GM21528 (cell line): ENCODE results near the gene GPRC5A.

Experiments
- ATAC-seq: cut with Tn5 transposase; IDR thresholded peaks from one replicate; pipeline ENCODE4 v1.9.1; 2021; ENCODE audit warnings: mild to moderate bottlenecking, moderate library complexity; ENCODE audit not compliant: unreplicated experiment, low FRiP score

Gene GPRC5A

GRCh38 chr12:12883369-12884001 is 7.9 kb upstream of the GPRC5A start:
- ATAC-seq: no peak

GRCh38 chr12:12885096-12885792 is 6.1 kb upstream of the GPRC5A start:
- ATAC-seq: no peak

GRCh38 chr12:12887471-12887870 is 3.9 kb upstream of the GPRC5A start:
- no peak for ATAC-seq

- ATAC-seq: no peak
These were observed 1.7 kb upstream of the GPRC5A start for GRCh38 chr12:12889701-12890100.

GRCh38 chr12:12890543-12891079 is 751 bp upstream of the GPRC5A start:
- ATAC-seq: no peak

GRCh38 chr12:12891881-12892355 is 556 bp downstream of the GPRC5A start:
- no peak for ATAC-seq

GRCh38 chr12:12892681-12893141 is 1.3 kb downstream of the GPRC5A start:
- no peak for ATAC-seq

GRCh38 chr12:12893438-12893837 is 2.1 kb downstream of the GPRC5A start:
- ATAC-seq: no peak

- ATAC-seq: no peak
These were observed 4.9 kb downstream of the GPRC5A start for GRCh38 chr12:12896260-12896659.

GRCh38 chr12:12897302-12897701 is 5.9 kb downstream of the GPRC5A start:
- ATAC-seq: no peak

GRCh38 chr12:12898136-12898717 is 6.9 kb downstream of the GPRC5A start:
- no peak for ATAC-seq

- no peak for ATAC-seq
These were observed 7.6 kb downstream of the GPRC5A start for GRCh38 chr12:12898911-12899511.

- ATAC-seq: no peak
These were observed 8.4 kb downstream of the GPRC5A start for GRCh38 chr12:12899530-12900380.

- no peak for ATAC-seq
These were observed 9.4 kb downstream of the GPRC5A start for GRCh38 chr12:12900786-12901157.

- ATAC-seq: no peak
These were observed 9.9 kb downstream of the GPRC5A start for GRCh38 chr12:12901158-12901791.

- no peak for ATAC-seq
These were observed 10.7 kb downstream of the GPRC5A start for GRCh38 chr12:12902036-12902435.

GRCh38 chr12:12903642-12904609 is 12.6 kb downstream of the GPRC5A start:
- no peak for ATAC-seq

- ATAC-seq: no peak
These were observed 16.2 kb downstream of the GPRC5A start for GRCh38 chr12:12907552-12907951.

- no peak for ATAC-seq
These were observed 16.9 kb downstream of the GPRC5A start for GRCh38 chr12:12908252-12908651.
